ENCODE results near the gene TMEM125. TPM values are rescaled to one million over a fixed set of nuclear protein-coding genes. Genes with fewer than 3 reads are reported as not detected.

The TMEM125 gene
- total RNA-seq (2012; rRNA removed) = not detected in 2 replicates

DNA sequence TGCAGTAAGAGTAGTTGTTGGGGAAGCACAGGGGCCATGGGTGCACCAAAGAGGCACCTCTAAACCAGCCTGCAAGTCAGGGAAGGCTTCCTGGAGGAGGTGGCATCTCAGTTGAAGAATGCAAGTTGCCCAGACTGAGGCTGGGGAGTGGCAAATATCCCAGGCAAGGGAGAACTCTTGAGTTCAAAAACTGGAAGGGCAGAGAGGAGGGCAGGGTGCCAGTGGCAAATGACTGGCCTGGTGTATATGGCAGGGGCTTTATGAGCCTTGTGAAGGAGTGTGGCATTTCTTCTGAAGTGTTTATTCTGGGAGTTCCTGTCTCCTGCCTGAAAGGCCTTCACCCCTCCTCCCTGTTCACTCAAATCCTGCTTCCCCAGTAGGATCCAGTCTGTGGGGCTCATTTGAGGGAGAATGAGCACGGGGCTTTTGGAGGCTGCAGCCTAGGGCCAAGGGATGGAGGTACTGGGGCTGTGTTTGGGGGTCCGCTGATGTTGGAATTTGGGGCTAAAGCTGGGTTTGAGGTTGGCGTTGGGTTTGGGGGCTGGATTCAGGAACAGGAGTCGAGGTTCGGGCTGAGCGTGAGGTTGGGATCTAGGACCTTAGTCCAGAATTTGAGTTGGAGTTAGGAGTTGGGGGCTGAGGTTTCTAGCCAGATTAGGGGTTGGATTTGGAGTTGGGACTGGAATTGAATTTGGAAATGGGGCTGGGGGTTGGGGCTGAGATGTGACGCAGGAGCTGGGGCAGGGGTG is at the start of gene TMEM125:
TSS of gene TMEM125 (plus strand) at position 357 of the 749 bp plus-strand sequence. CDS start 2,740 bp downstream, outside the sequence.
- H3K4me3 ChIP-seq (ENCODE audit: low read length) = no peak within 1 kb of the TSS
- no peak within 1 kb of the TSS for H3K4me2 ChIP-seq (ENCODE audit: low read length)
- H3K9ac ChIP-seq (ENCODE audit: low read depth, low read length) = no peak within 1 kb of the TSS
- H3K4me1 ChIP-seq (ENCODE audit: control insufficient read depth, insufficient read depth, low read length) = peaks cover 3% of the 10 kb centered on the region
- no peaks in the 10 kb centered on the region for H3K9me3 ChIP-seq (replicated peaks; ENCODE audit: low read length)
- no peaks in the 10 kb centered on the region for H3K36me3 ChIP-seq (ENCODE audit: insufficient read depth, low read length)
- H3K27me3 ChIP-seq (ENCODE audit: control insufficient read depth, insufficient read depth, low read length) = peaks cover 12% of the 10 kb centered on the region

DNA sequence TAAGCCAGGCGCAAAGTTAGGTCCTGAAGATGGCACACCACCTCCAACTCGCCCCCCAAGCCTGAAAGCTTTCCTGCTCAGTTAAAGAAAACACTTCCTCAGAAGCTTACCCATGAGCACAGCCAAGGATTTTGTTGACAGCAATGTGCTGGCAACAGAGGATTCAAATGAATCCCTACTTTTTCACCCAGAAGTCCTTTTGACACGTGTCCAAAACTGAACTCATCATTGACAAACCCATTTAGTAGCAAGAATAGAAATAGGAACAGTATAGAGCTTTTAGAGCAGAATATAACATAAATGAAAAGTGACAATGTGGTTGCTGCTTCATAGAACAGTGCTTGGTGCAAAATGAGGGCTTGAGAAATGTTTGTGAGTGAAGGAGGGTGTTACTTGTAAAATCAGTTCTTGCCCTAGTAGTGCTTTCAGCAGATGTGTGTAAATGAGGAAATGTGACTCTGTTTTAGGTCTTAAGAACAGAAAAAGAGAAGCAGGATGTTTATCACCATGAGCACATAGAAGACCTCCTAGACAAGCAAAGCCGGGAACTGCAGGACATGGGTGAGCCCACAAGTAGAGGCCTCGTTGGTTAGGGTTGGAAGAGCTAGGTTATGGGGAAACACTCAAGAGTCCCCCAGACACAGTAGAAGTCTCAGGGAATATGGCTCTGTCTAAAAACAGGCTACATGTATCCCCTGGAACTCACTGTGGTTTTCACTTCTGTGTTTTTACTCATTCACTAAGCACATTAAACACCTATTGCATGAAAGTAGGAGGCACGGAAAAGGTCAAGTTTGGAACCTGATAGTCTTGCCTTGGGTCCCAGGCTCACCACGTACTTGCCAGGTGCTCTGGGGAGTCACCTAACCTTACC is 48.6 kb upstream of the TMEM125 start:
- Histone ChIP-seq H3K9me3 (replicated peaks; ENCODE audit: low read length) (no peaks in the 10 kb centered on the region), H3K4me2 (ENCODE audit: low read length) (no peak overlapping the region), H3K9ac (ENCODE audit: low read depth, low read length) (no peak overlapping the region), H3K27me3 (ENCODE audit: control insufficient read depth, insufficient read depth, low read length) (no peaks in the 10 kb centered on the region), H3K4me3 (ENCODE audit: low read length) (no peak overlapping the region), H3K4me1 (ENCODE audit: control insufficient read depth, insufficient read depth, low read length) (no peaks in the 10 kb centered on the region), H3K36me3 (ENCODE audit: insufficient read depth, low read length) (no peaks in the 10 kb centered on the region)

GRCh38 chr1:43221797-43222196 is 48.0 kb upstream of the TMEM125 start:
- Histone ChIP-seq H3K4me3 (ENCODE audit: low read length) (no peak overlapping the region), H3K9ac (ENCODE audit: low read depth, low read length) (no peak overlapping the region), H3K4me1 (ENCODE audit: control insufficient read depth, insufficient read depth, low read length) (no peaks in the 10 kb centered on the region), H3K9me3 (replicated peaks; ENCODE audit: low read length) (no peaks in the 10 kb centered on the region), H3K4me2 (ENCODE audit: low read length) (no peak overlapping the region), H3K36me3 (ENCODE audit: insufficient read depth, low read length) (no peaks in the 10 kb centered on the region), H3K27me3 (ENCODE audit: control insufficient read depth, insufficient read depth, low read length) (no peaks in the 10 kb centered on the region)

DNA sequence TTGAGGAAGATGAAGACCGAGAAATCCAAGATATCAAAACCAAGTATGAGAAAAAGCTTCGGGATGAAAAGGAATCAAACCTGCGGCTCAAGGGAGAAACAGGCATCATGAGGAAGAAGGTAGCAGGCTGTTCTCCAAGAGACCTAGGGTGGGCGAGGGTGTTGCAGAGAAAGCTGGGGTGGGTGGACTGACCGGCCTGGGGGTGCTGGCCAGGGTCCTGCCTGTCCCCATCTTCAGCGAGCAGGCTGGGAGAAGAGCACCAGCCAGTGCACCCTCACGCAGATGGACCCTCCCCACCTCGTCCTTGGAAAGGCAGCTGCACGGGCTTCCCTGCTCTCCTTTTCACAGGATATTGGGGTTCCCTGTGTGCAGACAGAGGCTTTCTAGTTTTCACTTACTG is 46.9 kb upstream of the TMEM125 start:
- Histone ChIP-seq H3K27me3 (ENCODE audit: control insufficient read depth, insufficient read depth, low read length) (no peaks in the 10 kb centered on the region), H3K4me3 (ENCODE audit: low read length) (no peak overlapping the region), H3K9ac (ENCODE audit: low read depth, low read length) (no peak overlapping the region), H3K9me3 (replicated peaks; ENCODE audit: low read length) (no peaks in the 10 kb centered on the region), H3K4me2 (ENCODE audit: low read length) (no peak overlapping the region), H3K4me1 (ENCODE audit: control insufficient read depth, insufficient read depth, low read length) (no peaks in the 10 kb centered on the region), H3K36me3 (ENCODE audit: insufficient read depth, low read length) (no peaks in the 10 kb centered on the region)

GRCh38 chr1:43225168-43225567 is 44.6 kb upstream of the TMEM125 start:
- H3K27me3 ChIP-seq (ENCODE audit: control insufficient read depth, insufficient read depth, low read length) = no peaks in the 10 kb centered on the region

DNA sequence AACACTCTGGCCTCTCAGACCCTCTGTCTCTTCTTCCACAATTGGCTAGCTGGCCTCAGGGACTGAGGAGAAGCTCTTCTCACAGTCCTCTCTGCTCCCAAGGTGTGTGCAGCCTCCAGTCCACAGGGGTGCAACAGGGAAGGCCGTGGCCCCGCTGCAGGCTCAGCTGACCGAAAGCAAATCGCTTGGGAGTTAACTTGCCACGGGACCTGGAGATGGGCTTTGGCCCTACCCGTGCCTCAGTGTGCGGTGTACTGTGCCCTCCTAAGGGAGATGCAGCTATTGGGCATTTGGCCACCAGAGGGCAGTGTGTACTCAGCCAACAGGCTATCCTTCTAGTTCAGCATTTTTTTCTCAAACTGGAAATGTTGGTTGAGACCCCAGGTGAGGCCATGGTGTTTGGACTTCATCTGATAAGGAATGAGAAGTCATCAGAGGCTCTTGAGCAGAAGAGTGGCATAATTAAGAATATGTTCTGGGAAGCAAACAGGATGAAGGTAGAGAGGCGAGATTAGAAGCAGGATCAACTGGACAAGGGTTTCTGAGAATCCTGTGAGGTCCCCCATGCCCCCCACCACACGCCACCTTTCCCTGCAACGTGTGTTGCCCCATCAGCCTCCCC is 42.5 kb upstream of the TMEM125 start:
- no peaks in the 10 kb centered on the region for H3K27me3 ChIP-seq (ENCODE audit: control insufficient read depth, insufficient read depth, low read length)
- no peak overlapping the region for H3K4me2 ChIP-seq (ENCODE audit: low read length)
- peaks cover 7% of the 10 kb centered on the region for H3K4me1 ChIP-seq (ENCODE audit: control insufficient read depth, insufficient read depth, low read length)
- no peaks in the 10 kb centered on the region for H3K9me3 ChIP-seq (replicated peaks; ENCODE audit: low read length)
- H3K9ac ChIP-seq (ENCODE audit: low read depth, low read length) = no peak overlapping the region
- H3K4me3 ChIP-seq (ENCODE audit: low read length) = no peak overlapping the region
- no peaks in the 10 kb centered on the region for H3K36me3 ChIP-seq (ENCODE audit: insufficient read depth, low read length)

More at GRCh38 chr1:43225168-43225567, 44.6 kb upstream of the TMEM125 start:
- Histone ChIP-seq H3K9me3 (replicated peaks; ENCODE audit: low read length) (no peaks in the 10 kb centered on the region), H3K4me2 (ENCODE audit: low read length) (no peak overlapping the region), H3K36me3 (ENCODE audit: insufficient read depth, low read length) (no peaks in the 10 kb centered on the region), H3K4me1 (ENCODE audit: control insufficient read depth, insufficient read depth, low read length) (no peaks in the 10 kb centered on the region), H3K4me3 (ENCODE audit: low read length) (no peak overlapping the region), H3K9ac (ENCODE audit: low read depth, low read length) (no peak overlapping the region)

DNA sequence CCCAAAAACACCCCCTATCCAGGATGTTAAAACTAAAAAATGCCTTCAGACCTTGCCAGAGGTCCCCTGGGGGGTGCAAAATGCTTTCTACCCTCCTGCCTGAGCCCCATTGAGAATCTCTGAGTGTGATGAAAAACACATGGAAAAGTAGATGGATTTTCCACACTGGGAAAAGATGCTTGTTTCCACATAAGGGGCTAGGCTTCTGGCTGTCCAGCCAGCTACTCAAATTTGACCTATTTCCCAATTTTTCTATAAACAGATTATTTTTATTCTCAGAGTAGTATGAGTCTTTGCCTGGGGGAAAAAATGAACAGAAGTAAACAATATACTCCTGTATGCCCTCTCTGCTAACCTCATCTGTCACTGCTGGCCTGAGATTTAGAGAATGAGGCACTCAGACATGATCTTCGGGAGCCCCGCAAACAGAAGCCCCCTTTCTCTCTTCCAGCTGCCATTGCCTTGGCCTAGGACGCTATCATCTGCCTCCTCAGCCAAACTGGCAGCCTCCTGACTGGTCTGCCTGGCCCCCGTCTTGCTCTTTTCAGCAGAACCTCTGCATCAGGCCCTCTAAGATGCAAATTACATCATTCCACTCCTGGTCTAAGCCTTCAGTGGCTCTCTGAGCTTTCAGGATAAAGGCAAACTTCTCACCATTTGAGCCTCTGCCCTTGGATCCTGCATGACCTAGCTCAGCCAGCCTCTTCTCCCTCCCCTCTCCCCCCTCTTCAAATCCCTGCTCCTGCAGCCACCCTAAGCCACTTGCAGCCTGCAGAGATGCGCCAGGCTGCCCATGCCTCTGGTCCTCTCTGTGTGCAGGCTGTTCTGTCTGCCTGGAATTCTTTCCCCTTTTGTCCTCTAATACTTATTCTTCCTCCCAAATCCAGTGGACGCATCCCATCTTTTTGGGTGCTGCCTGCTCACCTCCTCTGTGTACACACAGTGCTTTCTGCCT is 39.7 kb upstream of the TMEM125 start:
- H3K9me3 ChIP-seq (replicated peaks; ENCODE audit: low read length) = no peaks in the 10 kb centered on the region
- H3K36me3 ChIP-seq (ENCODE audit: insufficient read depth, low read length) = no peaks in the 10 kb centered on the region
- no peaks in the 10 kb centered on the region for H3K27me3 ChIP-seq (ENCODE audit: control insufficient read depth, insufficient read depth, low read length)
- no peak overlapping the region for H3K4me3 ChIP-seq (ENCODE audit: low read length)
- H3K4me1 ChIP-seq (ENCODE audit: control insufficient read depth, insufficient read depth, low read length) = peaks cover 14% of the 10 kb centered on the region
- H3K4me2 ChIP-seq (ENCODE audit: low read length) = no peak overlapping the region
- no peak overlapping the region for H3K9ac ChIP-seq (ENCODE audit: low read depth, low read length)

DNA sequence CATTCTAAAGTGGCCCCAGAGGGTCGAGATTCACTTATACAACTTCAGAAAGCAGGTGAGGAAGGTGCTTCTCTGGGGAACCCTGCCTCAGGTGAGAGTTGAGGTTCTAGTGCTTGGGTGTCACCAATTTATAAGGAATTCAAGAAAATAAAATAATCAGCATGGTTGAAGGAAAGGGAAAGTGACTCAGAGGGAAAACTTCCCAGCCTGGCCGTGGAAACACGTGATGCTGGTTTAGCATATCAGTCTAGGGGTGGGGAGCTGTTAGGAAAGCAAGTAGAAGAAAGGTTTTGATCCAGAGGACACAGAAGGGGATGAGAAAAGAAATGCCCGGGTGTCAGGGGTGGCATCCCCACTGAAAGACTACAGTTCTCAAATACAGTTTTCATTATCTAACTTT is 37.7 kb upstream of the TMEM125 start:
- Histone ChIP-seq H3K9ac (ENCODE audit: low read depth, low read length) (no peak overlapping the region), H3K27me3 (ENCODE audit: control insufficient read depth, insufficient read depth, low read length) (no peaks in the 10 kb centered on the region), H3K9me3 (replicated peaks; ENCODE audit: low read length) (no peaks in the 10 kb centered on the region), H3K36me3 (ENCODE audit: insufficient read depth, low read length) (no peaks in the 10 kb centered on the region), H3K4me2 (ENCODE audit: low read length) (peak overlapping the region; percentile 53), H3K4me3 (ENCODE audit: low read length) (peak overlapping the region; percentile 21), H3K4me1 (ENCODE audit: control insufficient read depth, insufficient read depth, low read length) (peaks cover 14% of the 10 kb centered on the region)

DNA sequence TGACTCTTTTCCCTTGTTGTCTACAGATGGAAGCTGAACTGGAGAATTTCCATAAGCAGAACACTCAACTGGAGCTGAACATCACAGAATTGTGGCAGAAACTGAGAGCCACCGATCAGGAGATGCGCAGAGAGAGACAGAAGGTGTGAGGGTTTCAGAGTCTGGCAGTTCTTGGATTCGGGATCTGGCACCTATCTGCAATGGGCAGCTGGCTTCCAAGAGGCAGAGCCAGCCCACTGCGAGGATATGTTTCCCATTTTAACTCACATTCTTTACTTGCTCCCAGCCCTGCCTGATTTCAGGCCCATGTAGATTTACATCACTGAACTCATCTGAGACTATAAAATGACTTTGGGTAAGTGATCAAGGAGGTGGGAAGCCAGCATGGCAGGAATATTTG is 37.3 kb upstream of the TMEM125 start:
- Histone ChIP-seq H3K4me1 (ENCODE audit: control insufficient read depth, insufficient read depth, low read length) (peaks cover 14% of the 10 kb centered on the region), H3K9me3 (replicated peaks; ENCODE audit: low read length) (no peaks in the 10 kb centered on the region), H3K27me3 (ENCODE audit: control insufficient read depth, insufficient read depth, low read length) (no peaks in the 10 kb centered on the region), H3K36me3 (ENCODE audit: insufficient read depth, low read length) (no peaks in the 10 kb centered on the region), H3K9ac (ENCODE audit: low read depth, low read length) (no peak overlapping the region), H3K4me3 (ENCODE audit: low read length) (peak overlapping the region; percentile 21), H3K4me2 (ENCODE audit: low read length) (peak overlapping the region; percentile 53)

GRCh38 chr1:43233631-43234030 is 36.2 kb upstream of the TMEM125 start:
- Histone ChIP-seq H3K27me3 (ENCODE audit: control insufficient read depth, insufficient read depth, low read length) (no peaks in the 10 kb centered on the region), H3K36me3 (ENCODE audit: insufficient read depth, low read length) (no peaks in the 10 kb centered on the region), H3K4me3 (ENCODE audit: low read length) (no peak overlapping the region), H3K9ac (ENCODE audit: low read depth, low read length) (no peak overlapping the region), H3K4me2 (ENCODE audit: low read length) (no peak overlapping the region), H3K4me1 (ENCODE audit: control insufficient read depth, insufficient read depth, low read length) (peaks cover 14% of the 10 kb centered on the region), H3K9me3 (replicated peaks; ENCODE audit: low read length) (no peaks in the 10 kb centered on the region)
